HG02759 (cell line): ENCODE data around the gene GPATCH3.
"Not testable (repeated sequence)": the region's sequence is repeated elsewhere in the genome, so short reads cannot be mapped to it uniquely, and the experiment has no call there.

Experiments
- ATAC-seq: cut with Tn5 transposase; IDR thresholded peaks from one replicate; pipeline ENCODE4 v1.9.1; 2021; ENCODE audit warnings: mild to moderate bottlenecking, moderate library complexity; ENCODE audit not compliant: unreplicated experiment

The GPATCH3 gene

DNA sequence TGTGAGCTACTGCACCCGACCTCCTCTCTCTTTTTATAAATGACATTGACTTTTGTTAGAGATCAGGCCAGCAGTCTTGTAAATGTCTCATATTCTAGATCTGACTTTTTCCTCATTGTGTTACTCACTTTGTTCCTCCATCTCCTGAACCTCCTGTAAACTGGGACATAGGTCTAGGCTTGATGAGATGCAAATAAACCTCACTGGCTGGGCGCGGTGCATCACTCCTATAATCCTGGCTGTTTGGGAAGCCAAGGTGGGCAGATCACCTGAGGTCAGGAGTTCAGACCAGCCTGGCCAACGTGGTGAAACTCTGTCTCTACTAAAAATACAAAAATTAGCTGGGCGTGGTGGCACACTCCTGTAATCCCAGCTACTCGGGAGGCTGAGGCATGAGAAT is 52.4 kb downstream of the GPATCH3 start:
- ATAC-seq: not testable (repeated sequence)

GRCh38 chr1:26844424-26845196 is 55.7 kb downstream of the GPATCH3 start:
- no peak for ATAC-seq
